AML-193 (cell line): ENCODE measurements around the gene KRT9.
"Not testable (repeated sequence)": the region's sequence is repeated elsewhere in the genome, so short reads cannot be mapped to it uniquely, and the experiment has no call there.

Experiments
- DNase-seq, 2 experiments: peaks; one replicate each; lab custom pipeline; 2025; lab: John Stamatoyannopoulos, UW

Gene KRT9, protein sequence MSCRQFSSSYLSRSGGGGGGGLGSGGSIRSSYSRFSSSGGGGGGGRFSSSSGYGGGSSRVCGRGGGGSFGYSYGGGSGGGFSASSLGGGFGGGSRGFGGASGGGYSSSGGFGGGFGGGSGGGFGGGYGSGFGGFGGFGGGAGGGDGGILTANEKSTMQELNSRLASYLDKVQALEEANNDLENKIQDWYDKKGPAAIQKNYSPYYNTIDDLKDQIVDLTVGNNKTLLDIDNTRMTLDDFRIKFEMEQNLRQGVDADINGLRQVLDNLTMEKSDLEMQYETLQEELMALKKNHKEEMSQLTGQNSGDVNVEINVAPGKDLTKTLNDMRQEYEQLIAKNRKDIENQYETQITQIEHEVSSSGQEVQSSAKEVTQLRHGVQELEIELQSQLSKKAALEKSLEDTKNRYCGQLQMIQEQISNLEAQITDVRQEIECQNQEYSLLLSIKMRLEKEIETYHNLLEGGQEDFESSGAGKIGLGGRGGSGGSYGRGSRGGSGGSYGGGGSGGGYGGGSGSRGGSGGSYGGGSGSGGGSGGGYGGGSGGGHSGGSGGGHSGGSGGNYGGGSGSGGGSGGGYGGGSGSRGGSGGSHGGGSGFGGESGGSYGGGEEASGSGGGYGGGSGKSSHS

DNA sequence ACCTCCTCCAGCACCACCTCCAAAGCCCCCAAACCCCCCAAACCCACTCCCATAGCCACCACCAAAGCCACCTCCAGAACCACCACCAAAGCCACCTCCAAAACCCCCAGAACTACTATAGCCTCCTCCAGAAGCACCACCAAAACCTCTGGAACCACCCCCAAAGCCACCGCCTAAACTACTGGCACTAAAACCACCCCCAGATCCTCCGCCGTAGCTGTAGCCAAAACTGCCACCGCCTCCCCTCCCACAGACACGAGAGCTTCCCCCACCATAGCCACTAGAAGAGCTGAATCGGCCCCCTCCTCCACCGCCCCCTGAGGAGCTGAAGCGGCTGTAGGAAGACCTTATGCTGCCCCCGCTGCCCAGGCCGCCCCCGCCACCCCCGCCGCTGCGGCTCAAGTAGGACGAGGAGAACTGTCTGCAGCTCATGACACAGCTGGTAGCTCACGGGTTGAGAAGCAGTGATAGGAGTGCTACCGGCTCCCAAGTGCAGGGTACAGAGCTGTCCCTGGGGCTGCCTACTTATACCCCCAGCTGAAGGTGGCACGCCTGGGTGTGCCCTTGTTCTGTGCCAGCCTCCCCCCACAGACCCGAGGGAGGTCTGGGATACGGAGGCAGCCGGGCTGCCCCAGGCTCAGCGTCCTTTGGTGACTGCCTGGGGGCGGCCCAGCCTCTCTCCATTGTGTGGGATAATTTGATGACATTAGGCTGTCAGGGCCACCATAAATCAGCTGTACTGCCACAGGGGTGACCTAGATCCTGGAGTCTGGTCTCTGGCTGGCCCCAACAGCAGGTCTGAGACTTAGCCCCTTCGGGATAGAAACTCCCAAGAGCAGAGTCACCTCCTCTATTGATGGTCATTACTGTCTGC lies at the start of gene KRT9:
KRT9 (minus strand) TSS at position 499 of the 874 bp plus-strand sequence; CDS start at position 432, 67 bp downstream.
- no peak for DNase-seq

DNA sequence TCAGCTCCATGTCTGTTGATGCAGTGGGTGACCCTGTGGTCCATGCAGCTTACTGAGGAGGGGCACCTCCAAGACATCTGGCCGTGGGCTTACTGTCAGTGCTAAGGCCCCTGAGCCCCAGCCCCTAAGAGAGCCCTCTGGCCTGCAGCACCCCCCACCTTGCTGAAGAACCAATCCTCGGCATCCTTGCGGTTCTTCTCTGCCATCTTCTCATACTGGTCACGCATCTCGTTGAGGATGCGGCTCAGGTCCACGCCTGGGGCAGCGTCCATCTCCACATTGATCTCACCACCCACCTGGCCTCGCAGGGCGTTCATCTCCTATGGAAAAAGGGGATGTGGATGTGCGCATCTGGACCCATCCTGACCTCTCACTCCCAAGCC lies 49.6 kb upstream of the KRT9 start:
- DNase-seq, result not testable (repeated sequence)

DNA sequence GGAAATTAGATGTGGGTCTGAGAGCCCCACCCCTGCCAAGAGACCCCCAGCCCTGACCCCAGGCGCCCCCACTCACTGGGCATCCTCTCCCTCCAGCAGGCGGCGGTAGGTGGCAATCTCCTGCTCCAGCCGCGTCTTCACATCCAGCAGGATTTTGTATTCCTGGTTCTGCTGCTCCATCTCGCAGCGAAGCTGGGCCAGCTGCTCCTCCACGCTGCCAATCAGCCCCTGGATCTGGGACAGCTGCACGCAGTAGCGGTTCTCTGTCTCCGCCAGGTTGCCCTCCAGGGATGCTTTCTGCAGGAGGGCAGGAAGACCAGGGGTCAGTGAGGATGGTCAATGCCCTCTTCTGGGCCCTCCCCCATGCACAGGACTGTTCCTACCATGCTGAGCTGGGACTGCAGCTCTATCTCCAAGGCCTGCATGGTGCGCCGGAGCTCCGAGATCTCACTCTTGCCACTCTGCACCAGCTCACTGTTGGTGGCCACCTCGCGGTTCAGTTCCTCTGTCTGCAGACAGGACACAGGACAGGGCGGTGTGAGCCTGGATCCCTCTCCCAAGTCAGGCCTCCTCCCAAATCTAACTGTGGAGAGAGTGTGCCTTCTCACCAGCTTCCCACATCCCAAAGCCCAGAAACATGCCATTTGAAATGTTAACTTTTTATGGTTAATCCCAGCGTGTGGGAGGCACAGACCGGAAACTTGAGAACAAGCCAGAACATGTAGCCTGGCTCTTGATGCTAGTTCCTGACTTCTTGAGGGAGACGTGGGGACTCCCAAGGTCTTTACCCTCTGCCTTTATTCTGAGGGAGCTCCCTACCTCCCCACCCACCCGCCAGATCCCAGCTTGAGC lies 49.0 kb upstream of the KRT9 start:
- no peak for DNase-seq

DNA sequence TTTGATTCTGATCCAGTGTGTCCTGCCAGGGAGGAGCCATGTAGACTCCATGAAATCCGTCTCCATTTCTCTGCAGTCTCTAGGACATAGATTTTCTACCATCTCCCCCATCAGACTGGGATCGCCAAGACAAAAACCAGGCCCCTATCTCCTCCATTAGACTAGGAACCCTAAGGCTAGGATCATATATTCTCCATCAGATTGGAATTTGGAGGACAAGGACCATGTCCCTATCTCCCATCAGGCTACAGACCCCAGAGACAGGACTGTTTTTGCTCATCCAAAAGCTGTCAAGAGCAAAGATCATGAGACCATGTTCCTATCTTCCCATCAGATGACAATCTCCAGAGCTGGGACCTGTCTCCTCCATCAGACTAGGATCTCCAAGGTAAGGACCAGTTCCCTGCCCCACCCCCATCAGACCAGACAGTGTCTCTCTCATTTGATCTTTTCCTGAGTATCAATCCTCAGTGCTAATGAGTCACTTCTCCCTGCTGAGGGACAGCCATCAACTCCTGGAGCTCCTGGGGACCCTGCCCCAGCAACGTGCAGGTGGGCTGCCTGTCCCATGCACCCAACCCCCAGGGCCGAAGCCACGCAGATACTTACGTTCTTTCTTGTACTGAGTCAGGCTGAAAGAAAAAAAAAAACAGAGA lies 48.2 kb upstream of the KRT9 start:
- DNase-seq, result not testable (repeated sequence)

DNA sequence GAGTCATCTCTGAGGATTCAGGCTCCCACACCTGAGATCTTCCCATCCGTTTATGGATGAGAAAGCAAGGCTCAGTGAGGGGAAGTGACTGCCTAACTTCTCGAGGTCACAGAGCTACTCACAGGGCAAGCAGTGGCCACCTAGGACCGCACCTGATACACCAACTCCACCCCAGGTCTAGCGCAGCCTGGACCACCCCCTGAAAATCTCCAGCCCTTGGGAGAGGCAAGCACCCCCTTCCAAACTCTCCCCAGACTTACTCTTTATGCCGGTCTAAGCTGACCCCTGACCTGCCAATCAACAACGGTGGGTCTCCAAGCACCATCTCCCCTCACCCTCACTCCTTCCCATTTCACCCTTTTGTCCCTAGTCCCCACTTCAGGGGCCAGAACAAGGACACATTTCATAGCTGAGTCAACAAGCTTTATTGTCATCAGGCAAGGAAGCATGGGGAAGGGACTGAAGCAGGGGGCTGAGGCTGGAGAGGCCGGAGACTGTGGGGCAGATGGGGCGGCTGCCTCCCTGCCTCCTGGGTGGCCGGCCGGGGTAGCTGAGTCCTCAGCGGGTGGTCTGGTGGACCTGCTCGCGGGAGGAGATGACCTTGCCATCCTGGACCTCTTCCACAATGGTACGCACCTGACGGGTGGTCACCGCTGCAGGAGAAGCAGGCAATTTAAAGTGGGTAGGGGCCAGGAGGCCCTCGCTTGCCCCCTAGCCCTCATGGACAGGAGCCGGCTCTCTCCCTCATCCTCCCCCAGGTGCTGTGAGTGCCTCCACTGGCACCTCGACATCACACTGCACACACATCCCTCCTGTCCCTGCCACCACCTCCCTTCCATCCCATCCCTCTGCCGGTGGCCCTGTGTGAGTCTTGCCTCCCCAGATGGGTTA lies 47.4 kb upstream of the KRT9 start:
- no peak for DNase-seq

DNA sequence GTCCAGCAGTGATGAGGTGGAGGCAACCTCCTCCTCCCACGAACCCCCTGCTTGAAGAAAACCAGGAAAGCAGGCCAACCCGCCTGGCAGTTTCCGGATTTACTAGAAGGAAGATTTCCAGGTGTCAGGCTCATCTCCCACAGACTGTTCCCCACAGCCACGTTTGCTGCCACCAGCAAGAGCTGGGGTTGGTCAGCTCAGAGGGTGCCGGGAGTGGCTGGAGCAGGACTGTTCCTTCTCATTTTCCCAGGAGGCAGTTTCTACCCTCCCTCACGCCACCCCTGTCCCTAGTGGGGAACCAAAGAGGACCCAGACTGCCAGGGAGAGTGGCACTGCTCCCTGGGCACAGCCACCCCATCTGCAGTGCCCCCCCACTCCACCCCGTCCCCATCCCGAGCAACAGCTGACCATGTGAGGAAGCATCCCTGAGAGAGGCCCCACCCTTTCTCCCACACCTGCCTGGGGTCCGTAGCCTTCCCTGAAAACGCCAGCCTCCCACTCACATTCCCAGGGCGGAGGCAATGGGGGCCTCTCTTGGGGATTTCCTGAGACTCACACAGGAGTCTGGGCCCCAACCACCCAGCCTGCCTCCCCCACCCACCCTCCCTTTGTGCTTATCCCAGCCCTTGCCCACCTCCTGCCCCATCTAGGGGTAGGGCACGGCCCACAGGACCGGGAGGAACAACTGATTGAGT lies 46.6 kb upstream of the KRT9 start:
- DNase-seq, result no peak

DNA sequence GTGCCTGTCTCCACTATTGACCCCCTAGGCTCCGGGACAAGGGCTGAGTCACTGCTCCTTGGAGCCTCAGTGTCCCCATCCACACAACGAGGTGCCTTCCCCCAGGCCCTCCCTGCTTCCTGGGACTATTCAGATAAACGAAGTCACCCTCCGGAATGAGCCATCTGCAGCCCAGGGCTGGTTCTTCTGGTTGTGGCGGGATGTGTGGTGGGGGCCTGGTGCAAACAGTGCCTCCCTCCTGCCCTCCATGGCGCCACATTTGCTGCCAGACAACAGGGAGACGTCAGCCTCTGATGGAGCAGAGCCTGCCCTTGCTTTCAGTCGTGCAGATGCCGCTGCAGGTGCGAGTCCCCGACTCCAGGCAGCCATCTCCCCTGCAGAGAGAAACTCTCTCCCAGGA lies 45.8 kb upstream of the KRT9 start:
- no peak for DNase-seq

DNA sequence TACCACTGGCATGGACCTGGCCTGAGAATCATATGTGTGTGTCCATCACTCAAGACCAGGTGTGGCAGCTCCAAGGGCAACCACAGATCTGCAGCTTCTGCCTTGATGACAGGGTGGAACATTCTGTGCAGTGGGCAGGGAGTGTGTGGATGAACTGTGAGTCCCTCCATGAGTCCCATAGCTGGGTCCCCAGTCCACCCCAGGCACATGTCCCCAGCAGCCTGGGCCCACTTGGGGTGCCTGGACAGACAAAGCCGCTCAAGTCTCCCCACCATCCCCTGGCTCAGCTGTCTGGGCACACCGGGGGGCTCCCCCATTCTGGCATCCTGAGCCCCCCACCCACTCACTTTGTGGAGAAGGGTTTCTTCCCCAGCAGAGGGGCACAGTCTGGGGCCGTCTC lies 45.3 kb upstream of the KRT9 start:
- DNase-seq, result no peak

DNA sequence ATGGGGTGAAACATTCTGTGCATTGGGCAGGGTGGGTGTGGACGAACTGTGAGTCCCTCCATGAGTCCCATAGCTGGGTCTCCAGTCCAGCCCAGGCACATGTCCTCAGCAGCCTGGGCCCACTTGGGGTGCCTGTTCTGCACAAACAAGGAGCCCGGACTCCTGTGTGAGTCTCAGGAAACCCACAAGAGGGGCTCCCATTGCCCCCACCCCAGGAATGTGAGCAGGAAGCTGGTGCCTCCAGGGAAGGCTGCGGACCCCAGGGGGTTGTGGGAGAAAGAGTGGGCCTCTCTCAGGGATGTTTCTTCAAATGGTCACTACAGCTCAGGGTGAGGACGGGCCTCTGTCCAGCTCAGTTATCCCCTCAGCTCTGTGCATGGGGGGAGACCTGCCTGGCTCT lies 44.6 kb upstream of the KRT9 start:
- not testable (repeated sequence) for DNase-seq

DNA sequence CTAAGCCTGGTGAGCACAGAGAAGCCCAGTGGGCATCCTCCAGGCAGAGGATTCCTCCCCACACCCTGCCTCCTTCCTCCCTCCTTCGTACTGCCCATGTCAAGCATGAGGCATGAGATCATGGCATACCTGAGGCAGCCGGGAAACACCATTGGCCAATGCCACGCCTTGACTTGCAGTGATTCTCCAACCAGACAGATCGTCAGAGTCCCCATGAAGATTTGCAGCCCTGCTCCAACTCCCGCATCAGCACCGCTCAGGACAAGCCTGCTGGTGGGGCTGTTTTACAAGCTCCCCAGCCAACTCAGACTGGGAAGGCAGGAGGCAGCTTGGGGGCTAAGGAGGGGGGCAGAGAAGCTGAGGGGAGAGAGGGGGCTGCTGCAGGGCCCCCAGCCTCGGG lies 43.6 kb upstream of the KRT9 start:
- no peak for DNase-seq

DNA sequence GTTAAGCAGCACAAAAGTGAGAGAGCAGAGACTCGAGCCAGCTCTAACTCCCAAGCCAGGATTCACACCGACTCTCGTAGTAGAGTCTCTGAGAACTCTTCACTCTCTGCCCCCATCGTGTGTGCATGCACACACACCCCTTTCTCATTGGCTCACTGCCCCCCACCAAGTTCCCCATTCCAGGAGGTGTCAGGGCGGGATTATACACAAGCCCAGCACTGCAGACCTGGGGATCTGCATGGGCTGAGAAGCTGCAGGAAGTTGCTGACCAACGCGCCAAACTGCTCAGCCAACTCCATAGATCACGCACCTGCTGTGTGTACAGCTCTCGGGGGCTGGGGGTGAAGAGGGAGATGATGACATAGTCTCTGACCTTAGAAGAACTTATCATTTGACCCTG lies 42.9 kb upstream of the KRT9 start:
- DNase-seq, result not testable (repeated sequence)

DNA sequence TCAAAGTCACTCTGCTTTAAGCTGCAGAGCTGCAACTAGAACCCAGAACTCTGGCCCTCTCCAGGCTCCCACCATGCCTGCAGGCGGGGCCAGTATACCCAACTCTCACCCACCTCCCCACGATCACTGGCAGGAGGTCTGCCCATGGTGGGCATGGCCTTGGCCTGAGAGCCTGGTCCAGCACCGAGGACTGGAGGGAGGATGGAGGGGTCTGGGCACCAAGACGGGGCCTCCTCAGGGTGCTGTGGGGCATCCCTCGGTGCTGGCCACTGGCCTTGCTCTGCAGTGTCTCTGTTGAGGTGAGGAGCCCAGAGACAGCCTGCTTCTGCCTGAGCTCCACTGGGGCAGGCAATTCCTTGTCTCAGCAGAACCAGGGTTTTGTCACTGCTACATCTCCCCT lies 42.2 kb upstream of the KRT9 start:
- no peak for DNase-seq

DNA sequence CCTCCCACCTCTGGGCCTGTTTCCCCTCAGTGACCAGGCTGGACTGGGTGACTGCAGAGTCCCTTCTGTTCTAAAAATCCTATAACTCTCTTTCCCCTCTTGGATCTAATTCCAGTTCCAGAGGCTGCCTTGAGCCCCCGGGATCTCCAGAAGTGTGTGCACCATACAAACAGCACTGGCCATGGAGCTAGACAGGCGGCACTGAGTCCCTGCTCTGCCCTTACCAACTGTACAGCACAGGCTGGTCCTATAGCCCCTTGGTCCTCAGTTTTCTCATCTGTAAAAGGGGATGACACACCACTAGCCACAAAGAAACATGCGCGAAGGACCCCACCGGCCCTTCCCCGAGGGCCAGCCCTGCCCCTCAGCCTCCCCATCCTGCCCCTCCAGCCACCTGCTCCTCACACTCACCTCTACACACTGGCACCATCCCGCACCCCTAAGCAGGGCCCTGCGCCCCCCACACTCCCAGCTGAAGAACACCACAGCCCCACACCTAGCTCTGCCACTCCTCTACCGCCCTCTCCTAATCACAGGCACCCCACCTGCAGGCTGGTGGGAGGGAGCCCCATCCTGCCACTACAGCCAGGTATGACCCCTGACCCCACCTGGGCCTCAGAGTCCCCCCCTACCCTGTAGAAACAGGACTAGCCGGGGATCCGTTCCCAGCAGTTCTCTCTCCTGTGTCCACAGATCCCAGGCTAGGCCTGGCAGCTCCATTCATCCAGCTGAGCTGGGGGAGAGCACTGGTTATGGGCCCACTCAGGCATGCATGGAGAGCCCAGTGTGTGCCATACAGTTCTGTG lies 41.6 kb upstream of the KRT9 start:
- DNase-seq, result no peak

DNA sequence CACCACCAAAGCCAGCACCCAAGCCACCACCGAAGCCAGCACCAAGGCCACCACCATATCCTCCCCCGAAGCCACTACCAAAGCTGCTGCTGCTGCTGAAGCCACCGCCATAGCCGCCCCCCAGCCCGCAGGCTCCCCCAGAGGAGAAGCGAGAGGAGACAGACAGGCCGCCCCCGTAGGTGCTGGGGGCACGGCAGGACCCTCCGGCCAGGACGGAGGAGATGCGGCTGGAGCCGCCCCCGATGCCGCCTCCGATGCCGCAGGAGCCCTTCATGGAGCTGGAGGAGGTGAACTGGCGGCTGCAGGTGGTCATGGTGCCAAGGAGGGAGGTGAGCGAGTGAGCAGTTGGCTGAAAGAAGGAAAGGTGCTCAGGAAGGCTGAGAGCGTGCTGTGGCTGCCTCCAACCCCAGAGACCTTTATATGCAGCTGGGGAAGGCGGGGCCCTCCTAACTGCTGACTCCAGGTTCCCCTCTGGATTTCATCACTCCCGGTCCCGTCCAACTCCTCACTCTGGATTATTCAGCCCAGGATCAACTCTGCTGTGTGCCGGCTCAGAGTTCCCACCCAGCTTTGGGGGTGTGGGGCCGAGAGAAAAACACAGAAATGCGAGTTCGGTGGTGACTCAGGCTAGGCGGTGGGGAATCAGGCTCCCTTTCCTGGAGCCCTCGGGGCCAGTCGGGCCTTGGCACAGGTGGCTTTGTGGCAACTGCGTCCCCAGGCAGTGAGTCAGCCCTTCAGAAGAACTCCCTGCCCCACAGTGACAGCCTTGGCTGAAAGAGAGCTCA lies 40.7 kb upstream of the KRT9 start, which contains the start of gene KRT16:
KRT16 (minus strand) TSS at position 392 of the 785 bp plus-strand sequence; CDS start at position 313, 79 bp downstream.
- DNase-seq, result not testable (repeated sequence)

DNA sequence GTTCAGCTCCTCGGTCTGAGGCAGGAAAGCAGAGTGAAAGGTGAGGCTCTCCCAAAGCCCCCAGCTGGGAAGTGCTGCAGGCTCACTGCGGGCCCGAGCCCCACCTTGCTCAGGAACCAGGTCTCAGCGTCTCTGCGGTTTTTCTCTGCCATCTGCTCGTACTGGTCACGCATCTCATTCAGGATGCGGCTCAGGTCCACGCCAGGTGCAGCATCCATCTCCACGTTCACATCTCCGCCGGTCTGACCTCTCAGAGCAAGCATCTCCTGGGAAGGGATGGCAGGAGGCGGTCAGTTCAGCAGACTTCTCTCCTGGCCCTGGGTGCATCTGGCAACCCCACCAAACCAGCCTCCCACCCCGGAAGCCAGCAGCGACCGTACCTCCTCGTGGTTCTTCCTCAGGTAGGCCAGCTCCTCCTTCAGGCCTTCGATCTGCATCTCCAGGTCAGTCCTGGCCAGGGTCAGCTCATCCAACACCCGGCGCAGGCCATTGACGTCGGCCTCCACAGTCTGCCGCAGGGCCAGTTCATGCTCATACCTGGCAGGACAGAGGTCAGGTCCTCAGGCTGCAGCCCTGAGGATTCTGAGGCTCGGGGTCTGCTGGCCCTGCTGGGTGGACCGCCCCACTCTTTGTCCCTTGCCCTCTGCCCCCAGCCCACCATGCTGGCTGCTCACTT lies 39.2 kb upstream of the KRT9 start:
- no peak for DNase-seq

DNA sequence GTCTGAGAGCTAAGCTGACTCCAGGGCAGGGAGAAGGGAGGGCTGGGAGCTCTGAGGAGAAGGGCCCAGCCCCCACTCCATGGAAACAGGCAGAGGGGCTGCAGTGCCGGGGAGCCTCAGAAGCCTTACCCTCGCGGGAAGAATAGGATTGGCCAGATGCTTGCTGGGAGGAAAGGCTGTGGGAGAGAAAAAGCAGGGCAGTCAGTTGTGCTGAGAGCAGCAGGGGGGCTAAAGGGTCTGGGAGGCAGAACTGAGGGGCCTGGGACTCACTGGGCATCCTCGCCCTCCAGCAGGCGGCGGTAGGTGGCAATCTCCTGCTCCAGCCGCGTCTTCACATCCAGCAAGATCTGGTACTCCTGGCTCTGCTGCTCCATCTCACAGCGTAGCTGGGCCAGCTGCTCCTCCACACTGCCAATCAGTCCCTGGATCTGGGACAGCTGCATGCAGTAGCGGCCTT lies 38.2 kb upstream of the KRT9 start:
- DNase-seq, result not testable (repeated sequence)

DNA sequence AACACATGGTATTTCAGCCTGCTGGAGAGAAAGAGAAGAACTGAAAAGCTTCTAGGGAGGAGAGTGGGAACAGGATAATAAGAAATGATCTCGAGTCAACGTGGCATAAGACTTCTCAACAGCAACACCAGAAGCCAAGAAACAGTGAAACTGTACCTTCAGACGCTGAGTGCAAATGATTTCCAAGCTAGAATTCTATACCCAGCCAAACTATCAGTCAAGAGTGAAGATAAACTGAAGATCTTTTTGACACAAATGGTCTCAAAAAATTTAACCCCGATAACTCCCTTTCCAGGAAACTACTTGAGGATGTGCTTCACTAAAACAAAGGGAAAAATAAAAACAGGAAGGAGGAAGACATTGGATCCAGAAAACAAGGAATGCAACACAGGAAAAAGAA lies 35.1 kb upstream of the KRT9 start:
- DNase-seq, result not testable (repeated sequence)
